Suprapubic skin (tissue), 4 donors: ENCODE data around the gene PLXDC1. TPM values are rescaled to one million over a fixed set of nuclear protein-coding genes. Genes with fewer than 3 reads are reported as not detected.

Source experiments
- DNase-seq, 2 donors: peaks; one replicate each; pipeline ENCODE4 v3.0.0-alpha.2; 2019; ENCODE audit warnings: low spot score in 2 of 2
- H3K27ac ChIP-seq: fragments of 200-600 bp; sonication (generic); one replicate; pipeline ENCODE4 v1.5.1; 2019
- H3K27me3 ChIP-seq: fragments of 200-600 bp; sonication (generic); one replicate; pipeline ENCODE4 v1.5.1; 2019
- H3K36me3 ChIP-seq: fragments of 200-600 bp; sonication (generic); one replicate; pipeline ENCODE4 v1.5.1; 2019
- H3K4me1 ChIP-seq: fragments of 200-600 bp; sonication (generic); one replicate; pipeline ENCODE4 v1.5.1; 2019
- H3K4me3 ChIP-seq: fragments of 200-600 bp; sonication (generic); one replicate; pipeline ENCODE4 v1.5.1; 2019; ENCODE audit warnings: mild to moderate bottlenecking
- H3K9me3 ChIP-seq: fragments of 200-600 bp; sonication (generic); one replicate; pipeline ENCODE4 v1.5.1; 2019
- CTCF ChIP-seq, 2 donors: fragments of 200-600 bp in 1 of 2; fragments of 450-650 bp in 1 of 2; sonication (generic) in 1 of 2; IDR thresholded peaks; one replicate each; pipeline ENCODE4 v1.5.1; 2016 to 2019; ENCODE audit warnings: antibody characterized with exemption in 2 of 2, mild to moderate bottlenecking in 1 of 2, moderate library complexity in 1 of 2
- EP300 ChIP-seq: sonication (generic); formaldehyde crosslinking; IDR thresholded peaks from one replicate; pipeline ENCODE4 v1.6.1; 2017; ENCODE audit warnings: antibody characterized with exemption
- POLR2A ChIP-seq, 2 donors: fragments of 450-650 bp; IDR thresholded peaks; one replicate each; pipeline ENCODE4 v1.6.1; 2017; ENCODE audit warnings: antibody characterized with exemption in 2 of 2, mild to moderate bottlenecking in 2 of 2, moderate library complexity in 2 of 2
- POLR2AphosphoS5 ChIP-seq, 3 donors: sonication (generic); formaldehyde crosslinking; IDR thresholded peaks; one replicate each; pipeline ENCODE4 v1.6.1; 2017; ENCODE audit warnings: antibody characterized with exemption in 3 of 3
- WGBS: methylation state at CpG from one replicate; pipeline ENCODE4 v1.1.5; 2018; 5-methylcytosine and 5-hydroxymethylcytosine counted together
- total RNA-seq, 4 donors: library from RNA; depleted of rRNA; stranded (reverse); fragments of >200 nt; gene quantifications; one replicate each; pipeline ENCODE4 v1.1.0, GENCODE V29; 2016

PLXDC1 gene
- total RNA-seq, 4 donors from 2014 or later = 5.3 to 14.1 (median 6.3) TPM

GRCh38 chr17:39064819-39065218, 86.6 kb downstream of the PLXDC1 start:
- no peak for DNase-seq
- no peaks in the 10 kb centered on the region for H3K9me3 ChIP-seq
- no peak overlapping the region for H3K4me3 ChIP-seq
- WGBS = 68% methylated on average over 5 of the region's 5 CpGs
- TF ChIP-seq POLR2A (IDR thresholded peaks at IDR 0.05) (no peak), EP300 (no peak), CTCF (IDR thresholded peaks at IDR 0.05) (no peak), POLR2AphosphoS5 (IDR thresholded peaks at IDR 0.05) (no peak)
- peaks cover 36% of the 10 kb centered on the region for H3K4me1 ChIP-seq
- no peaks in the 10 kb centered on the region for H3K27me3 ChIP-seq
- no peak overlapping the region for H3K27ac ChIP-seq
- no peaks in the 10 kb centered on the region for H3K36me3 ChIP-seq

- Histone ChIP-seq H3K9me3 (no peaks in the 10 kb centered on the region), H3K4me1 (peaks cover 36% of the 10 kb centered on the region), H3K4me3 (no peak overlapping the region), H3K27ac (no peak overlapping the region), H3K36me3 (no peaks in the 10 kb centered on the region), H3K27me3 (no peaks in the 10 kb centered on the region)
- no peak for DNase-seq
- WGBS = 72% methylated on average over 5 of the region's 5 CpGs
- TF ChIP-seq POLR2A (IDR thresholded peaks at IDR 0.05) (no peak), CTCF (IDR thresholded peaks at IDR 0.05) (no peak), EP300 (no peak), POLR2AphosphoS5 (IDR thresholded peaks at IDR 0.05) (no peak)
Observed at GRCh38 chr17:39064374-39064773, 87.1 kb downstream of the PLXDC1 start.

GRCh38 chr17:39063681-39064069, 87.8 kb downstream of the PLXDC1 start:
- DNase-seq = no peak
- Histone ChIP-seq H3K27me3 (no peaks in the 10 kb centered on the region), H3K4me1 (peaks cover 32% of the 10 kb centered on the region), H3K4me3 (no peak overlapping the region), H3K27ac (no peak overlapping the region), H3K9me3 (no peaks in the 10 kb centered on the region), H3K36me3 (no peaks in the 10 kb centered on the region)
- TF ChIP-seq POLR2AphosphoS5 (IDR thresholded peaks at IDR 0.05) = no peak
- no peak for TF ChIP-seq POLR2A (IDR thresholded peaks at IDR 0.05)
- no peak for TF ChIP-seq CTCF (IDR thresholded peaks at IDR 0.05)
- TF ChIP-seq EP300 = no peak
- WGBS = 29% methylated on average over 1 of the region's 1 CpG

GRCh38 chr17:39062846-39063680, 88.4 kb downstream of the PLXDC1 start:
- Histone ChIP-seq H3K36me3 (no peaks in the 10 kb centered on the region), H3K27ac (no peak overlapping the region), H3K27me3 (no peaks in the 10 kb centered on the region), H3K9me3 (no peaks in the 10 kb centered on the region), H3K4me3 (no peak overlapping the region), H3K4me1 (peaks cover 32% of the 10 kb centered on the region)
- DNase-seq = no peak
- WGBS = 27% methylated on average over 8 of the region's 8 CpGs
- TF ChIP-seq EP300 = no peak
- no peak for TF ChIP-seq POLR2AphosphoS5 (IDR thresholded peaks at IDR 0.05)
- no peak for TF ChIP-seq POLR2A (IDR thresholded peaks at IDR 0.05)
- TF ChIP-seq CTCF (IDR thresholded peaks at IDR 0.05) = no peak

- Histone ChIP-seq H3K36me3 (no peaks in the 10 kb centered on the region), H3K27ac (no peak overlapping the region), H3K9me3 (no peaks in the 10 kb centered on the region), H3K27me3 (no peaks in the 10 kb centered on the region), H3K4me3 (no peak overlapping the region), H3K4me1 (peaks cover 23% of the 10 kb centered on the region)
- DNase-seq = no peak
- TF ChIP-seq CTCF (IDR thresholded peaks at IDR 0.05) = no peak
- no peak for TF ChIP-seq EP300
- TF ChIP-seq POLR2A (IDR thresholded peaks at IDR 0.05) = no peak
- TF ChIP-seq POLR2AphosphoS5 (IDR thresholded peaks at IDR 0.05) = no peak
- 90% methylated on average over 5 of the region's 5 CpGs for WGBS
Observed at GRCh38 chr17:39058524-39058923, 92.9 kb downstream of the PLXDC1 start.
